HG03025 (cell line): ENCODE results near the gene MTCH1.

ENCODE experiments used
- ATAC-seq: cut with Tn5 transposase; IDR thresholded peaks from one replicate; pipeline ENCODE4 v1.9.1; 2021; ENCODE audit warnings: mild to moderate bottlenecking, moderate library complexity; ENCODE audit not compliant: unreplicated experiment, low FRiP score

Gene MTCH1

GRCh38 chr6:37017606-37018197 lies 31.7 kb upstream of the MTCH1 start:
- ATAC-seq, result peak; percentile 21

GRCh38 chr6:37016995-37017394 lies 31.0 kb upstream of the MTCH1 start:
- no peak for ATAC-seq

- no peak for ATAC-seq
These were observed 29.5 kb upstream of the MTCH1 start for GRCh38 chr6:37015532-37015931.

- no peak for ATAC-seq
These were observed 28.7 kb upstream of the MTCH1 start for GRCh38 chr6:37014667-37015066.

GRCh38 chr6:37013516-37014491 lies 27.8 kb upstream of the MTCH1 start:
- no peak for ATAC-seq

- ATAC-seq, result no peak
These were observed 25.8 kb upstream of the MTCH1 start for GRCh38 chr6:37011656-37012378.

- ATAC-seq, result no peak
These were observed 24.5 kb upstream of the MTCH1 start for GRCh38 chr6:37010402-37010892.

GRCh38 chr6:37008484-37009465 lies 22.8 kb upstream of the MTCH1 start:
- no peak for ATAC-seq

- peak; percentile 35 for ATAC-seq
These were observed 21.5 kb upstream of the MTCH1 start for GRCh38 chr6:37007340-37008043.

GRCh38 chr6:37006793-37007339 lies 20.9 kb upstream of the MTCH1 start:
- ATAC-seq, result no peak

GRCh38 chr6:37005827-37006567 lies 20.0 kb upstream of the MTCH1 start:
- ATAC-seq, result no peak

- no peak for ATAC-seq
These were observed 19.2 kb upstream of the MTCH1 start, which contains the start of gene FGD2 for GRCh38 chr6:37005061-37005810. FGD2 (plus strand) TSS chr6:37005655; CDS start chr6:37005818, 163 bp downstream.

GRCh38 chr6:37004044-37004980 lies 18.3 kb upstream of the MTCH1 start:
- no peak for ATAC-seq

- no peak for ATAC-seq
These were observed 13.7 kb upstream of the MTCH1 start for GRCh38 chr6:36999751-37000125.

- no peak for ATAC-seq
These were observed 13.2 kb upstream of the MTCH1 start for GRCh38 chr6:36999061-36999750.

GRCh38 chr6:36998723-36999038 lies 12.7 kb upstream of the MTCH1 start:
- ATAC-seq, result no peak
